Measurements from ENCODE around the gene GLS2.

GRCh38 chr12:56451147-56451546 lies 36.8 kb downstream of the GLS2 start:
- no peak for TF ChIP-seq CTCF (conservative IDR thresholded peaks at IDR 0.05; ENCODE audit: low read depth in 2 of 2)
- TF ChIP-seq JUNB (IDR thresholded peaks at IDR 0.05; ENCODE audit: unreplicated experiment), result no peak
- no peak for TF ChIP-seq EZH2 (IDR thresholded peaks at IDR 0.05; ENCODE audit: low read depth, unreplicated experiment)
- TF ChIP-seq EZH2phosphoT487 (IDR thresholded peaks at IDR 0.05; ENCODE audit: unreplicated experiment), result no peak
